SH-SY5Y (cell line): ENCODE results near the gene HSP90AB1.

Experiments used
- GATA2 ChIP-seq: IDR thresholded peaks from 2 replicates; pipeline ENCODE4 v1.6.1; 2011; ENCODE audit warnings: mild to moderate bottlenecking, low read depth, low read length
- GATA3 ChIP-seq: IDR thresholded peaks from 2 replicates; pipeline ENCODE4 v1.6.1; 2011; ENCODE audit warnings: low read depth, mild to moderate bottlenecking, low read length, moderate library complexity

Gene HSP90AB1

DNA sequence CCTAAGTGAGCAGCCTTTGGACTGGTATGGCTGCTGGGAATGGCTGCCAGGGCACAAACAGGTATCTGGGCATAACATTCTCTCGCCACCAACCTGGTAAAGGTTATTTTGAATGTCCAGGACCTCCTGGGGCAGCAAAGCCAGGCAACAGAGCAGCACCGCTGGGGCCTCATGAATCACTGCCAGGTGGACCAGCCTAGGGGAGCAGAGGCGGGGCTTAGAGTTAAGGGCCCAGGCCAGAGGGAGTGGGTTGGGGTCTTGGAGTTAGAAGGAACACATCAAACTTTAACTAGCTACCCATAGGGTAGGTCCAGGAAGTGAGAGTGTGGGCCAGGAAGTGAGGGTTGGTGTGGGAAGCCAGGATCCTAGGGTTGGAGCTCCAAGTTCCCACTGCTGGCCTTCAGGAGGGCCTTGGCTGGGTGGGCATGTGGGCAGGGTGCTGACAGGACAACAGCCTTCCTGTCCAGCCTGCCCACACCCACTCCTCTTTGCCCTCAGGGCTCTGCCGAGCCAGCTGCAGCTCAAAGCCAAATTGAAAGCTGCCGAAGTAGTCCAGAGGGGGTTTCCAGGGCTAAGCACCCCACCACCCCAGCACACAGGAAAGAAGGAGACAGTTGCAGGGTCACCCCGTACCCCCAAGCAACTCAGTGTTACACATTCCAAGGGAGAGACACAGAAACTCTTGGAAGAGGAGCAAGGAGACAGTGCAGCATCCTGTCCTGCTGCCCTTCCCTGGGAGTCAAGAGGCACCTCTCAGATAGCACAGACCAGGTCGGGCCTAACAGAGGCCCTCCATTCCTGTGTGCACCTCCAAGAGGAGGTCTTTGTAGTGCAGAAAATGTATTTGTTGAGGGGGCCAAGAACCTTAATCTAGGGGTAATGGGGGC lies 15.8 kb downstream of the HSP90AB1 start:
- TF ChIP-seq GATA3 (no peak), GATA2 (no peak)

GRCh38 chr6:44263354-44264100 lies 16.6 kb downstream of the HSP90AB1 start:
- TF ChIP-seq GATA3 (no peak), GATA2 (no peak)

DNA sequence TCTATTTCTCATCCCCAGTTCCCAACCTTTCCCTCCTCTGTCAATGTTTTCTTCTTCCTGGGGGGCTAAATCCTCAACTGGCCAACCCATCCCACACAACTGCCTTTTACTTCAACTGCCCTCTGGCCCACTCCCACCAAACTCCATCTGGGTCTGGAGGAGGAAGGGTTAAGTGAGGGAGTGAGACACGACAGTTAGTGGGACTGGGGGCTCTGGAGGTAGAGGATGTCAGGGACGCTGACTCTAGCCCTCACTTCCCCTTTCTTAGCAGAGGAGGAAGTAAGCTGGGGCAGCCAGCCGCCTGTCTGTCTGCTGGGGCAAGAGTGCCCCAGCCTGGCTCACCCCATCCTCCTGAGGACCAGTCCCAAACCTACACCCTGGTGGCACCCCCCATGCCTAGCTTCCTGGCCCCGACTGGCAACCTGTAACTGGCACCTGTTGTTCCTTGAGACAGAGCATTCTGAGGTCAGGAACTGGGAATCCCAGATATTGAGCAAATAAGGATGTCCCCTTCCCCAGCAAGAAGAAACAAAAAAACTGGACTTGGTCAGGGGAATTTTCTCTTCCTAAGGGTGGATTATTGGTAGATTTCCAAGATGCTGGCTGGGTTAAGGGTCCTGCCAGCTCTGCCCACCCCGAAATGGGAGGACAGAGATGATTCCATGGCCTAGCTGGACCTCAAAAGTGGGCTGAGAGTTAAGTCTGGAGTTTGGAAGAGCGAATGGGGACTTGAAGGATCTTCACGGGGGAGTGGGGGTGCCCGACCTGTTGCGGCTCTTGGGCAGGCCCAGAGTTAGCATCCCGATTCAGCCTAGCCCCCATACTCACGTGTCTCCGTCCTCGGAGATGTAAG lies 17.5 kb downstream of the HSP90AB1 start:
- TF ChIP-seq GATA3 (no peak), GATA2 (no peak)

GRCh38 chr6:44265007-44265721 lies 18.3 kb downstream of the HSP90AB1 start, which contains the start of gene NFKBIE:
Gene NFKBIE, minus strand, starts transcription at chr6:44265551. Its CDS starts 205 bp downstream, at chr6:44265346.
- TF ChIP-seq GATA2 (no peak), GATA3 (no peak)

DNA sequence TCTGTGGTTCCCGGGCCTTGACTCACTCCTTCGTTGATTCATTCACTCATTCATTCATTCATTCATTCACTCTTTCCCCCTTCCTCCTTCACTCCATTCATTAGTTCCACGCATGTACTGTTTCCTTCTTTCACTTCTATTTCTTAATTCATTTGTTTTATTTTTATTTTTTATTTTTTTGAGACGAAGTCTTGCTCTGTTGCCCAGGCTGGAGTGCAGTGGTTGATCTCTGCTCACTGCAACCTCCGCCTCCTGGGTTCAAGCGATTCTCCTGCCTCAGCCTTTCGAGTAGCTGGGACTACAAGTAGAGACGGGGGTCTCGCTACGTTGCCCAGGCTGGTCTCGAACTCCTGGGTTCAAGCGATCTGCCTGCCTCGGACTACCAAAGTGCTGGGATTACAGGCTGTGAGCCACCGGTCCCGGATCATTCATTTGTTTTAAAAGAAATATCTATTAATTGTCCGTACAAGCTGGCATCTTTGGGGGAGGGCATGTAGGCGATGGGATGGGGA lies 18.9 kb downstream of the HSP90AB1 start:
- no peak for TF ChIP-seq GATA3
- no peak for TF ChIP-seq GATA2

- TF ChIP-seq GATA2, result no peak
- no peak for TF ChIP-seq GATA3
Measured at GRCh38 chr6:44266347-44266746, 19.4 kb downstream of the HSP90AB1 start.

GRCh38 chr6:44267252-44267651 lies 20.4 kb downstream of the HSP90AB1 start:
- TF ChIP-seq GATA3 (no peak), GATA2 (no peak)

GRCh38 chr6:44268095-44268628 lies 21.3 kb downstream of the HSP90AB1 start:
- no peak for TF ChIP-seq GATA2
- TF ChIP-seq GATA3, result no peak

DNA sequence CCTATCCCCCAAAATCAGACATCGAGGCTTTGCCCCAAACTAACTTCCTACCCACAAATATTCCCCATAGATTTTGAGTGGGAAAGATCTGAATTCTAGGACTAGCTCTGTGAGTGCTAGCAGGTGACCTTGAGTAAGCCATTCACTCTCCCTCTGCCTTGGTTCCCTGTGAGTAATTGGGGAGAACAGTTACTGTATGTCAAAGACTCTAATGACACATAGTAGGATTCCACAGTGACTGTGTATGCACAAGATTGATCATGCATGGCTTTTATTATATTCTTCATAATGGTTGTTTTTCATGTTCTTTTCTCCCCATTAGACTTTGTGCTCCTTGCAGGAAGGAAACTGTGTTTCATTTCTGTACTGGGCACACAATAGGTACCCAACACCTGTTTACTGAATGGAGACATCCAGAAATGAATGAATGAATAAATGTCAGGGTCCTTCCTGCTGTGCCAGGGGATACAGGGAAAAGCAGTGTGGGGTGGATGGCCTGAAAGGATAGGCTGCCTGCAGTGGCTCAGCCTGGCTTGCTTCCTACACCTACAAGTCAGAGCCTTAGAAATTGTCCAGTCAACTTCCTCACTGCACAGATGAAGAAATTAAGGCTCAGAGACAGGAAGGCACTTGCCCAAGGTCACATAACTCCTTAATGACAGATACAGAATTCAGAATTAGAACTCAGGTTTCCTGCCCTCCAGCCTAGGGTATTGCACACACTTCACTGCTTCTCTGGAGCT lies 22.4 kb downstream of the HSP90AB1 start:
- TF ChIP-seq GATA2, result no peak
- no peak for TF ChIP-seq GATA3

DNA sequence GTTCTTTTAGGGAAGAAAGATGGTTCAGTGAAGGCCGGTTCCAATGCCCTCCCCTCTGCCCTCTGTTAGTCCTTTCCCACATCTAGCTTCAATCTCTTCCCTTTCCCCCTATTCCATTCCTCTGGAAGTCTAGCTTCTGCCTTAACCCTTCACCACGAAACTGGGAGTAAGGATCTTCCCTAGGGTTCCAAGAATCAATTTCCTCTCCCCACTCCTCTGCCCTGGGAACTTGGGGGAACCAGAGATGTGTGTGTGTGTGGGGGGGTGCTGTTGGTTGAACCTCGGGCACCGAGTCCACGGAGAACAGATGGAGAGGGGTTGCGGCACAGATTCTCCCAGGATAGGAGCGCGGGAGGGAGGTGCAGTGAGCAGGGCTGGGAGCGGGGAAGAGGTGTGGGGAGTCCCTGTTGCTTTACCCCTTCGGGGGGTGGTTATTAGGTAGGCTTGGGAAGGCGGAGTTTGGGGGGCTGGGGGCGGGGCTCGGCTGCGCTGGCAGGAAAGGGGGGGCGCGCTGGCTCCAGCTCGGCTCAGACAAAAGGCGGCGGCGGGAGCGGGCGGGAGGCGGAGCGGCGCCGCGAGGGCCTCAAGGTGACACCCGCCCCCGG lies 23.1 kb downstream of the HSP90AB1 start, which contains the start of gene TMEM151B:
Gene TMEM151B, plus strand, starts transcription at position 530 of the 605 bp plus-strand sequence. CDS start 293 bp downstream, outside the sequence.
- TF ChIP-seq GATA3 (no peak), GATA2 (no peak)

GRCh38 chr6:44270526-44271405 lies 23.9 kb downstream of the HSP90AB1 start:
- TF ChIP-seq GATA2 (no peak), GATA3 (no peak)
